H9 (cell line): ENCODE data around the gene HSFX2. TPM values are rescaled to one million over a fixed set of nuclear protein-coding genes. Genes with fewer than 3 reads are reported as not detected.
A peak's percentile ranks its signal among the peaks of the same experiment; 100 is the strongest.

Experiments
- DNase-seq: peaks from one replicate; pipeline ENCODE4 v3.0.0-alpha.2; 2017
- H2AFZ ChIP-seq: one replicate; pipeline ENCODE4 v1.6.1; 2013; ENCODE audit warnings: mild to moderate bottlenecking, low read length, control low read depth, moderate library complexity
- H2AK5ac ChIP-seq: 2 replicates; pipeline ENCODE4 v1.6.1; 2013; ENCODE audit warnings: low read length, control low read depth, mixed read lengths; ENCODE audit not compliant: insufficient read length
- H2BK120ac ChIP-seq: one replicate; pipeline ENCODE4 v1.6.1; 2013; ENCODE audit warnings: low read depth, mild to moderate bottlenecking, low read length, control low read depth, inconsistent platforms; ENCODE audit not compliant: poor library complexity, severe bottlenecking
- H2BK12ac ChIP-seq: 2 replicates; pipeline ENCODE4 v1.6.1; 2013; ENCODE audit warnings: low read length, control low read depth, mixed read lengths, low read depth; ENCODE audit not compliant: insufficient read length
- H2BK15ac ChIP-seq: 2 replicates; pipeline ENCODE4 v1.6.1; 2013; ENCODE audit warnings: low read depth, low read length, control low read depth
- H2BK20ac ChIP-seq: one replicate; pipeline ENCODE4 v1.6.1; 2013; ENCODE audit warnings: low read depth, mild to moderate bottlenecking, low read length, control low read depth, inconsistent platforms; ENCODE audit not compliant: poor library complexity, severe bottlenecking
- H2BK5ac ChIP-seq: 2 replicates; pipeline ENCODE4 v1.6.1; 2013; ENCODE audit warnings: low read length, control low read depth, mixed read lengths; ENCODE audit not compliant: insufficient read length
- H3K14ac ChIP-seq: 2 replicates; pipeline ENCODE4 v1.6.1; 2013; ENCODE audit warnings: low read length, control low read depth; ENCODE audit not compliant: insufficient read depth
- H3K18ac ChIP-seq: 2 replicates; pipeline ENCODE4 v1.6.1; 2013; ENCODE audit warnings: low read depth, mild to moderate bottlenecking, mixed read lengths, low read length, control low read depth; ENCODE audit not compliant: insufficient read length
- H3K23ac ChIP-seq: 2 replicates; pipeline ENCODE4 v1.6.1; 2013; ENCODE audit warnings: low read length, control low read depth, mixed read lengths, low read depth; ENCODE audit not compliant: insufficient read length
- H3K23me2 ChIP-seq: 2 replicates; pipeline ENCODE4 v1.6.1; 2013; ENCODE audit warnings: low read depth, mild to moderate bottlenecking, mixed read lengths, low read length, control low read depth; ENCODE audit not compliant: insufficient read length, poor library complexity, severe bottlenecking
- H3K27ac ChIP-seq: 2 replicates; pipeline ENCODE4 v1.5.1; 2013; ENCODE audit warnings: low read length, control low read depth, mixed read lengths, low read depth; ENCODE audit not compliant: insufficient read length
- H3K27me3 ChIP-seq: 2 replicates; pipeline ENCODE4 v1.6.1; 2013; ENCODE audit warnings: low read length, control low read depth, inconsistent platforms; ENCODE audit not compliant: insufficient read depth
- H3K4ac ChIP-seq: 2 replicates; pipeline ENCODE4 v1.6.1; 2013; ENCODE audit warnings: low read depth, mild to moderate bottlenecking, control low read depth, inconsistent platforms, low read length, moderate library complexity
- H3K4me1 ChIP-seq: 2 replicates; pipeline ENCODE4 v1.6.1; 2013; ENCODE audit warnings: low read length, control low read depth, inconsistent platforms; ENCODE audit not compliant: insufficient read depth
- H3K4me2 ChIP-seq: 2 replicates; pipeline ENCODE4 v1.6.1; 2013; ENCODE audit warnings: low read length, control low read depth, mixed read lengths; ENCODE audit not compliant: insufficient read length, insufficient read depth
- H3K56ac ChIP-seq: 2 replicates; pipeline ENCODE4 v1.6.1; 2013; ENCODE audit warnings: low read depth, mild to moderate bottlenecking, mixed read lengths, low read length, control low read depth; ENCODE audit not compliant: insufficient read length
- H3K79me1 ChIP-seq: 2 replicates; pipeline ENCODE4 v1.6.1; 2013; ENCODE audit warnings: low read depth, mild to moderate bottlenecking, moderate library complexity, low read length, control low read depth, inconsistent platforms; ENCODE audit not compliant: insufficient read depth, poor library complexity, severe bottlenecking
- H3K79me2 ChIP-seq: 2 replicates; pipeline ENCODE4 v1.6.1; 2013; ENCODE audit warnings: low read length, control low read depth, inconsistent platforms; ENCODE audit not compliant: insufficient read depth
- H3K9ac ChIP-seq: 2 replicates; pipeline ENCODE4 v1.6.1; 2013; ENCODE audit warnings: low read length, control low read depth, mixed read lengths; ENCODE audit not compliant: insufficient read length; ENCODE audit errors: extremely low read depth
- H3K9me3 ChIP-seq: one replicate; pipeline ENCODE4 v1.6.1; 2013; ENCODE audit warnings: low read depth, low read length, inconsistent platforms; ENCODE audit not compliant: control insufficient read depth
- H3T11ph ChIP-seq: one replicate; pipeline ENCODE4 v1.6.1; 2013; ENCODE audit warnings: mild to moderate bottlenecking, low read length, control low read depth, inconsistent platforms
- H4K20me1 ChIP-seq: one replicate; pipeline ENCODE4 v1.6.1; 2013; ENCODE audit not compliant: control insufficient read depth, insufficient read length, insufficient read depth
- H4K5ac ChIP-seq: 2 replicates; pipeline ENCODE4 v1.6.1; 2013; ENCODE audit warnings: low read depth, mild to moderate bottlenecking, mixed read lengths, low read length, control low read depth; ENCODE audit not compliant: insufficient read length
- H4K8ac ChIP-seq: replicated peaks from 2 replicates; pipeline ENCODE4 v1.6.1; 2013; ENCODE audit warnings: low read length, control low read depth, mixed read lengths, low read depth; ENCODE audit not compliant: insufficient read length
- H4K91ac ChIP-seq: 2 replicates; pipeline ENCODE4 v1.6.1; 2013; ENCODE audit warnings: low read depth, mild to moderate bottlenecking, moderate library complexity, mixed read lengths, low read length, control low read depth; ENCODE audit not compliant: insufficient read length
- H3K27ac Mint-ChIP-seq, 3 experiments: 2 replicates in 2 of 3; 3 replicates in 1 of 3; pipeline ENCODE4 v1.8.0; 2020 to 2021; ENCODE audit warnings: mixed read lengths in 3 of 3, mild to moderate bottlenecking in 1 of 3, moderate library complexity in 1 of 3
- H3K27me3 Mint-ChIP-seq: 2 replicates; pipeline ENCODE4 v1.8.0; 2021; ENCODE audit warnings: low read depth, mild to moderate bottlenecking, moderate library complexity, mixed read lengths
- H3K36me3 Mint-ChIP-seq, 3 experiments: 2 replicates in 2 of 3; 3 replicates in 1 of 3; pipeline ENCODE4 v1.8.0; 2020 to 2021; ENCODE audit warnings: low read depth in 3 of 3, mixed read lengths in 3 of 3; ENCODE audit not compliant: insufficient read depth in 1 of 3
- H3K4me1 Mint-ChIP-seq, 2 experiments: 2 replicates each; pipeline ENCODE4 v1.8.0; 2020; ENCODE audit warnings: mixed read lengths in 2 of 2
- H3K4me3 Mint-ChIP-seq, 2 experiments: 2 replicates in 1 of 2; 3 replicates in 1 of 2; pipeline ENCODE4 v1.8.0; 2020 to 2021; ENCODE audit warnings: mild to moderate bottlenecking in 2 of 2, mixed read lengths in 2 of 2, moderate library complexity in 1 of 2
- H3K9me3 Mint-ChIP-seq, 2 experiments: 2 replicates in 1 of 2; 3 replicates in 1 of 2; pipeline ENCODE4 v1.8.0; 2020; ENCODE audit warnings: mild to moderate bottlenecking in 2 of 2, mixed read lengths in 2 of 2, moderate library complexity in 1 of 2
- CTCF ChIP-seq: fragments of 200-600 bp; sonication (generic); conservative IDR thresholded peaks from 3 replicates; pipeline ENCODE4 v1.8.0; 2021; ENCODE audit warnings: antibody characterized with exemption, mild to moderate bottlenecking
- WGBS: extraction: QIAGEN DNeasy Blood & Tissue Kit; methylation state at CpG from one replicate; pipeline ENCODE4 v1.1.7; 2013; ENCODE audit warnings: missing lambda C conversion rate, low lambda C conversion rate, mixed read lengths; ENCODE audit not compliant: insufficient read length; ENCODE audit errors: extremely low coverage; 5-methylcytosine and 5-hydroxymethylcytosine counted together
- total RNA-seq: library from RNA; stranded (reverse); gene quantifications from 2 replicates; pipeline ENCODE4 v1.2.1, GENCODE V29; 2021

Gene HSFX2
- total RNA-seq, 1 experiment from 2014 or later, result not detected

- H2BK15ac ChIP-seq, result no peak overlapping the region
- no peaks in the 10 kb centered on the region for H3K23me2 ChIP-seq
- no peak for DNase-seq
- no peaks in the 10 kb centered on the region for H3K27me3 ChIP-seq
- H4K5ac ChIP-seq, result no peak overlapping the region
- H4K8ac ChIP-seq, result no peak overlapping the region
- Mint-ChIP-seq H3K4me3 (no peak overlapping the region), H3K36me3 (no peaks in the 10 kb centered on the region; a peak in 1 of 7 replicates), H3K4me1 (peaks cover 16 to 30% of the 10 kb centered on the region in 2 experiments), H3K27me3 (no peaks in the 10 kb centered on the region), H3K27ac (peak overlapping the region in 1 of 3 experiments; percentile 13; a peak in 1 of 7 replicates), H3K9me3 (peaks cover 46 to 50% of the 10 kb centered on the region in 2 experiments)
- H2AFZ ChIP-seq, result no peak overlapping the region
- no peak overlapping the region for H2BK5ac ChIP-seq
- no peak overlapping the region for H3K14ac ChIP-seq
- H3K79me2 ChIP-seq, result no peaks in the 10 kb centered on the region
- H2BK20ac ChIP-seq, result no peak overlapping the region
- no peak overlapping the region for H3K23ac ChIP-seq
- no peaks in the 10 kb centered on the region for H4K20me1 ChIP-seq
- WGBS, result no CpG with 5 or more reads among the region's 6 CpGs
- H3T11ph ChIP-seq, result no peak overlapping the region
- no peak overlapping the region for H3K4me2 ChIP-seq
- no peak overlapping the region for H3K27ac ChIP-seq
- H2AK5ac ChIP-seq, result no peak overlapping the region
- H2BK12ac ChIP-seq, result no peak overlapping the region
- no peak overlapping the region for H2BK120ac ChIP-seq
- TF ChIP-seq CTCF, result no peak
- H3K4ac ChIP-seq, result no peak overlapping the region
- H3K9me3 ChIP-seq, result peaks cover 48% of the 10 kb centered on the region
- no peak overlapping the region for H3K9ac ChIP-seq
- H3K56ac ChIP-seq, result no peak overlapping the region
- no peaks in the 10 kb centered on the region for H3K4me1 ChIP-seq
- H4K91ac ChIP-seq, result no peak overlapping the region
- H3K79me1 ChIP-seq, result no peaks in the 10 kb centered on the region
- no peak overlapping the region for H3K18ac ChIP-seq
Observed at GRCh38 chrX:149570668-149571067, 24.4 kb downstream of the HSFX2 start.
